Endodermal cell (in vitro differentiated cells): Measurements from ENCODE around the gene IL10. TPM values are rescaled to one million over a fixed set of nuclear protein-coding genes. Genes with fewer than 3 reads are reported as not detected.
A peak's percentile ranks its signal among the peaks of the same experiment; 100 is the strongest.

Experiments used
- DNase-seq: peaks from one replicate; pipeline ENCODE4 v3.0.0-alpha.2; 2017
- H3K27ac ChIP-seq: 2 replicates; pipeline ENCODE4 v1.5.1; 2013; ENCODE audit warnings: mild to moderate bottlenecking, low read depth, low read length, moderate library complexity
- H3K27me3 ChIP-seq: 2 replicates; pipeline ENCODE4 v1.6.1; 2013; ENCODE audit warnings: mild to moderate bottlenecking, low read length, moderate library complexity; ENCODE audit not compliant: insufficient read depth, control insufficient read depth, poor library complexity, severe bottlenecking
- H3K36me3 ChIP-seq: 2 replicates; pipeline ENCODE4 v1.7.0; 2013; ENCODE audit warnings: mild to moderate bottlenecking, low read length, moderate library complexity; ENCODE audit not compliant: control insufficient read depth, insufficient read depth
- H3K4me1 ChIP-seq: one replicate; pipeline ENCODE4 v1.7.0; 2013; ENCODE audit warnings: low read length; ENCODE audit not compliant: control insufficient read depth, insufficient read depth
- H3K4me3 ChIP-seq: 2 replicates; pipeline ENCODE4 v1.5.1; 2013; ENCODE audit warnings: mild to moderate bottlenecking, low read length, moderate library complexity
- H3K9ac ChIP-seq: 2 replicates; pipeline ENCODE4 v1.6.1; 2013; ENCODE audit warnings: mild to moderate bottlenecking, low read length, moderate library complexity; ENCODE audit not compliant: poor library complexity, severe bottlenecking; ENCODE audit errors: extremely low read depth
- H3K9me3 ChIP-seq: 2 replicates; pipeline ENCODE4 v1.6.1; 2013; ENCODE audit warnings: mild to moderate bottlenecking, low read length, moderate library complexity; ENCODE audit not compliant: control insufficient read depth
- H3K27ac Mint-ChIP-seq: 2 replicates; pipeline ENCODE4 v1.8.0; 2020; ENCODE audit warnings: mixed read lengths
- H3K27me3 Mint-ChIP-seq: 2 replicates; pipeline ENCODE4 v1.8.0; 2021; ENCODE audit warnings: mild to moderate bottlenecking, mixed read lengths; ENCODE audit not compliant: insufficient read depth
- H3K36me3 Mint-ChIP-seq: 2 replicates; pipeline ENCODE4 v1.8.0; 2020; ENCODE audit warnings: low read depth, mixed read lengths
- H3K4me1 Mint-ChIP-seq: 2 replicates; pipeline ENCODE4 v1.8.0; 2020; ENCODE audit warnings: mixed read lengths
- H3K4me3 Mint-ChIP-seq: 2 replicates; pipeline ENCODE4 v1.8.0; 2020; ENCODE audit warnings: mild to moderate bottlenecking, moderate library complexity, mixed read lengths
- H3K9me3 Mint-ChIP-seq: 2 replicates; pipeline ENCODE4 v1.8.0; 2020; ENCODE audit warnings: mild to moderate bottlenecking, mixed read lengths
- WGBS, 2 experiments: methylation state at CpG; one replicate each; pipeline versions ENCODE4 v1.1.5 to v1.1.7; 2013; ENCODE audit warnings: missing lambda C conversion rate in 2 of 2, mixed read lengths in 1 of 2; ENCODE audit not compliant: insufficient coverage in 1 of 2, insufficient read length in 1 of 2; 5-methylcytosine and 5-hydroxymethylcytosine counted together
- total RNA-seq, 2 donors: library from RNA; stranded (reverse); fragmentation: NEBNext Ultra II Directional in 1 of 2; extraction: Animal tissue kit (Norgen Biotek cat#: 25700) in 1 of 2; gene quantifications; 2 replicates in 1 of 2; 3 replicates in 1 of 2; pipeline ENCODE4 v1.2.1, GENCODE V29; 2021
- TF ChIP-seq, protein P1 (sequence below): fragments of 200-600 bp; sonication (generic); conservative IDR thresholded peaks from 2 replicates; pipeline ENCODE4 v1.5.0; 2021; ENCODE audit warnings: antibody characterized with exemption, mild to moderate bottlenecking

Gene IL10
- total RNA-seq, 2 donors from 2014 or later = not detected

DNA sequence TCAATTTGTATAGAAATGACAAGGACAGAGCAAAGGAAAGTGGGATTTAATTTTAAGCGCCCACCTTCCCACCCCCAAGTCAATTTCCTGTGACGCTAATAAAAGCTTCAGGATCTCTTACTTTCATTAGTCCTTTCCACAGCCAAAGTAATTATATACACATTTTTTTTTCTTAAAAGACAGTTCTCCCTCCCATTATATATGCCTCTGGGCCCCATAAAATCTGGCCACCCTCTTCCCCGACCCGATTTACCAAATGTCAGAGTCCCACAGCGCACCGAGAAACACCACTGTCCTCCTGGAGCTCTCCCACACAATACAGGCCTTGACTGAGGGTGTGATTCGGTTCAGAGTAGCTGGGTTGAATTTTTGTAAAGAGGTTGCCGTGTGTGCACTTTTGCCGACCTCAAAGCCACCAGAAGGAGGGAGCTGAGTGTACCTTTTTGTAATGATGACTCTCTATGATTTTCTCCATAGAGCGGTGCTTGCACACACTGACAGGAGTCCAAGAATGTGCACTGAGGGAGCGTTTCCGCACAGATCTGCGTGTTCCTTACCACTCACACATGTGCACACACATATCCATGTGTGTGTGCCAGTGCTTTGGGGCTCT lies 26.2 kb upstream of the IL10 start:
- H3K4me3 ChIP-seq = no peak overlapping the region
- H3K27me3 ChIP-seq = peaks cover 5% of the 10 kb centered on the region
- H3K27ac ChIP-seq = no peak overlapping the region
- Mint-ChIP-seq H3K4me3 (no peak overlapping the region), H3K4me1 (no peaks in the 10 kb centered on the region), H3K9me3 (no peaks in the 10 kb centered on the region), H3K27ac (no peak overlapping the region), H3K36me3 (no peaks in the 10 kb centered on the region), H3K27me3 (no peaks in the 10 kb centered on the region)
- H3K9ac ChIP-seq = no peak overlapping the region
- no peaks in the 10 kb centered on the region for H3K9me3 ChIP-seq
- H3K36me3 ChIP-seq = no peaks in the 10 kb centered on the region
- no peaks in the 10 kb centered on the region for H3K4me1 ChIP-seq
- WGBS, 2 experiments = 87 to 96% methylated on average over 11 to 13 of the region's 13 CpGs
- no peak for DNase-seq
- TF ChIP-seq, protein P1, sequence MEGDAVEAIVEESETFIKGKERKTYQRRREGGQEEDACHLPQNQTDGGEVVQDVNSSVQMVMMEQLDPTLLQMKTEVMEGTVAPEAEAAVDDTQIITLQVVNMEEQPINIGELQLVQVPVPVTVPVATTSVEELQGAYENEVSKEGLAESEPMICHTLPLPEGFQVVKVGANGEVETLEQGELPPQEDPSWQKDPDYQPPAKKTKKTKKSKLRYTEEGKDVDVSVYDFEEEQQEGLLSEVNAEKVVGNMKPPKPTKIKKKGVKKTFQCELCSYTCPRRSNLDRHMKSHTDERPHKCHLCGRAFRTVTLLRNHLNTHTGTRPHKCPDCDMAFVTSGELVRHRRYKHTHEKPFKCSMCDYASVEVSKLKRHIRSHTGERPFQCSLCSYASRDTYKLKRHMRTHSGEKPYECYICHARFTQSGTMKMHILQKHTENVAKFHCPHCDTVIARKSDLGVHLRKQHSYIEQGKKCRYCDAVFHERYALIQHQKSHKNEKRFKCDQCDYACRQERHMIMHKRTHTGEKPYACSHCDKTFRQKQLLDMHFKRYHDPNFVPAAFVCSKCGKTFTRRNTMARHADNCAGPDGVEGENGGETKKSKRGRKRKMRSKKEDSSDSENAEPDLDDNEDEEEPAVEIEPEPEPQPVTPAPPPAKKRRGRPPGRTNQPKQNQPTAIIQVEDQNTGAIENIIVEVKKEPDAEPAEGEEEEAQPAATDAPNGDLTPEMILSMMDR = peak; percentile 8

DNA sequence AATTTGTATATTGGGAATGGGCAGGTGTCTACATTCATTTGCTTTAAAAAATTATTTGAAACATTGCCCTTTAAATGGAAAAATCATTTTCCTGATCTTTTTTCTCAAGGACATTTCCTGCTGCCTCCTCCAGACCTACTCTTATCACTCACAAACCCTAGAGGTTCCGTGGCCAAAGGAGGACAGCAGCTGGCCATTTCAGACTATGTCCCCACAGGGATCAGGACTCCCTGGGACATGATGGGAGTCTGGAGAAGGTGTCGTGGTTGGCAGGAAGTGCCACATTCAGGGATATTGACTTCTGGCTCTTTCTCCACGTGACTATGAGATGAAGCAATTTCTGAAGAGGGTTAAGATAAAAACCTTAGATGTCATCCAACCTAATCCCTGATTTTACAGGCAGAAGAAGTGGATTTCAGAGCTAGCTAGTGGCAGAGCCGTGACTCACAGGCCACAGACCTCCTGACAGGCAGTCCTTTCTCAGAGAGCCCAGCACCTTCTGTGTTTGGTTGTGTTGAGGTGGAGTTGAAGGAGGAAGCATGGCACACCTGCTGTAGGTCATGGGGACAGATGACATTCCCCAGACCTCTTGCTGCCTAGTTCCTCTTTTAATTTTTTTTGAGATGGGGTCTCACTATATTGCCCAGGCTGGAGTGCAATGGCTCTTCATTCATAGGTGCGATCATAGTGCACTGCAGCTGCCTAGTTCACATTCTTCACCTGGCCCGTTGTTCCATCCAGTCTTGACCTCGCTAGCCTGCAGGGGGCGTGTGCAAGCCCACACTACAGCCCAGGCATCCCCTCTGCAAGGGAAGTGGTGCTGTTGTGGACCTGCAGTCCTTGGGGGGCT lies 25.5 kb upstream of the IL10 start:
- H3K9me3 Mint-ChIP-seq = no peaks in the 10 kb centered on the region
- no peaks in the 10 kb centered on the region for H3K36me3 Mint-ChIP-seq
- whole genome bisulfite sequencing, 2 experiments = 64 to 73% methylated on average over 5 to 8 of the region's 8 CpGs
- TF ChIP-seq, protein P1 = peak; percentile 87
- H3K27ac Mint-ChIP-seq = no peak overlapping the region
- no peaks in the 10 kb centered on the region for H3K4me1 ChIP-seq
- H3K36me3 ChIP-seq = no peaks in the 10 kb centered on the region
- no peak overlapping the region for H3K4me3 Mint-ChIP-seq
- H3K4me3 ChIP-seq = no peak overlapping the region
- no peak overlapping the region for H3K9ac ChIP-seq
- no peaks in the 10 kb centered on the region for H3K9me3 ChIP-seq
- DNase-seq = peak; percentile 86
- H3K27me3 ChIP-seq = peaks cover 5% of the 10 kb centered on the region
- no peaks in the 10 kb centered on the region for H3K27me3 Mint-ChIP-seq
- H3K27ac ChIP-seq = no peak overlapping the region
- no peaks in the 10 kb centered on the region for H3K4me1 Mint-ChIP-seq

DNA sequence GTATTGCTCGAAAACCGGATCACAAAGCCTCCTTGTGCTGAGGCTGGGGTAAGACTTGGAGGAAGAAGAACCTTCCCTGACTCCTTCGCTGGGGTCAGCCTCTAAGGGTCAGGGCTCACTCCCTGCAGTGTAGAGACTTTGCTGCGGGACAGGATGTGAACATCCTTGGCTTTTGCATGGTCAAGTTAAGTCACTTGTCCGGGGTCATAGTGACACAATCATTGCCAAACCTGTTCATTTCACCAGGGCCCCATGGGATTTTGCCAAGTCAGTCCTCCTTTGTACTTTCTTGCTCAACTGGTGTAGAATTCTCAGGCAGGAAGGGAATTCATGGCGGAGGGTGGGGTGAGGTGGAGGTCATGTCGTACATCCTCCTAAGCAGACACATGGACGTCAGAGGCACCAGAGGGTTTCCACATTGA lies 24.7 kb upstream of the IL10 start:
- no peaks in the 10 kb centered on the region for H3K27me3 Mint-ChIP-seq
- 92 to 94% methylated on average over 5 to 8 of the region's 8 CpGs for WGBS, 2 experiments
- no peaks in the 10 kb centered on the region for H3K9me3 Mint-ChIP-seq
- H3K4me1 ChIP-seq = no peaks in the 10 kb centered on the region
- TF ChIP-seq, protein P1 = no peak
- no peak for DNase-seq
- H3K36me3 Mint-ChIP-seq = no peaks in the 10 kb centered on the region
- peaks cover 5% of the 10 kb centered on the region for H3K27me3 ChIP-seq
- H3K27ac Mint-ChIP-seq = no peak overlapping the region
- H3K4me3 ChIP-seq = no peak overlapping the region
- no peak overlapping the region for H3K27ac ChIP-seq
- H3K4me3 Mint-ChIP-seq = no peak overlapping the region
- H3K9me3 ChIP-seq = no peaks in the 10 kb centered on the region
- no peaks in the 10 kb centered on the region for H3K4me1 Mint-ChIP-seq
- no peak overlapping the region for H3K9ac ChIP-seq
- no peaks in the 10 kb centered on the region for H3K36me3 ChIP-seq
